Mucosa of stomach (tissue), 1 donor: Measurements from ENCODE around the gene MAPKAPK3.

ENCODE experiments used
- H3K27me3 ChIP-seq: one replicate; pipeline ENCODE4 v1.7.0; 2013; ENCODE audit warnings: mild to moderate bottlenecking, low read length; ENCODE audit not compliant: control insufficient read depth, insufficient read depth
- H3K36me3 ChIP-seq: one replicate; pipeline ENCODE4 v1.7.0; 2013; ENCODE audit warnings: low read length; ENCODE audit not compliant: control insufficient read depth, insufficient read depth
- H3K4me1 ChIP-seq: one replicate; pipeline ENCODE4 v1.7.0; 2013; ENCODE audit warnings: mild to moderate bottlenecking, low read length; ENCODE audit not compliant: control insufficient read depth, insufficient read depth
- H3K4me3 ChIP-seq: one replicate; pipeline ENCODE4 v1.7.0; 2013; ENCODE audit warnings: low read length
- H3K9ac ChIP-seq: one replicate; pipeline ENCODE4 v1.7.0; 2013; ENCODE audit warnings: mild to moderate bottlenecking, low read length, moderate library complexity
- H3K9me3 ChIP-seq: one replicate; pipeline ENCODE4 v1.7.0; 2013; ENCODE audit warnings: mild to moderate bottlenecking, low read length, moderate library complexity; ENCODE audit not compliant: control insufficient read depth
- donor health status: Pancreatic carcinoma.

The MAPKAPK3 gene

GRCh38 chr3:50642382-50642781 lies 25.4 kb downstream of the MAPKAPK3 start:
- H3K4me1 ChIP-seq: no peaks in the 10 kb centered on the region
- no peaks in the 10 kb centered on the region for H3K9me3 ChIP-seq
- H3K27me3 ChIP-seq: no peaks in the 10 kb centered on the region
- H3K36me3 ChIP-seq: no peaks in the 10 kb centered on the region
- H3K9ac ChIP-seq: no peak overlapping the region
- H3K4me3 ChIP-seq: no peak overlapping the region

GRCh38 chr3:50644561-50644960 lies 27.6 kb downstream of the MAPKAPK3 start:
- no peaks in the 10 kb centered on the region for H3K4me1 ChIP-seq
- no peaks in the 10 kb centered on the region for H3K36me3 ChIP-seq
- H3K27me3 ChIP-seq: no peaks in the 10 kb centered on the region
- no peak overlapping the region for H3K9ac ChIP-seq
- no peaks in the 10 kb centered on the region for H3K9me3 ChIP-seq
- H3K4me3 ChIP-seq: no peak overlapping the region

- Histone ChIP-seq H3K36me3 (no peaks in the 10 kb centered on the region), H3K9me3 (no peaks in the 10 kb centered on the region), H3K4me3 (no peak overlapping the region), H3K9ac (no peak overlapping the region), H3K4me1 (no peaks in the 10 kb centered on the region), H3K27me3 (no peaks in the 10 kb centered on the region)
Observed at GRCh38 chr3:50645378-50645777, 28.4 kb downstream of the MAPKAPK3 start.

- no peaks in the 10 kb centered on the region for H3K36me3 ChIP-seq
- no peak overlapping the region for H3K9ac ChIP-seq
- no peaks in the 10 kb centered on the region for H3K27me3 ChIP-seq
- H3K4me1 ChIP-seq: no peaks in the 10 kb centered on the region
- no peak overlapping the region for H3K4me3 ChIP-seq
- H3K9me3 ChIP-seq: no peaks in the 10 kb centered on the region
Observed at GRCh38 chr3:50648313-50648712, 31.4 kb downstream of the MAPKAPK3 start.

- H3K4me3 ChIP-seq: no peak overlapping the region
- H3K4me1 ChIP-seq: no peaks in the 10 kb centered on the region
- H3K9me3 ChIP-seq: no peaks in the 10 kb centered on the region
- no peaks in the 10 kb centered on the region for H3K36me3 ChIP-seq
- no peaks in the 10 kb centered on the region for H3K27me3 ChIP-seq
- H3K9ac ChIP-seq: no peak overlapping the region
Observed at GRCh38 chr3:50648944-50649343, 32.0 kb downstream of the MAPKAPK3 start.

- no peak overlapping the region for H3K4me3 ChIP-seq
- H3K9me3 ChIP-seq: no peaks in the 10 kb centered on the region
- H3K4me1 ChIP-seq: no peaks in the 10 kb centered on the region
- no peak overlapping the region for H3K9ac ChIP-seq
- no peaks in the 10 kb centered on the region for H3K27me3 ChIP-seq
- no peaks in the 10 kb centered on the region for H3K36me3 ChIP-seq
Observed at GRCh38 chr3:50649451-50649931, 32.5 kb downstream of the MAPKAPK3 start.

GRCh38 chr3:50650018-50650417 lies 33.1 kb downstream of the MAPKAPK3 start:
- H3K36me3 ChIP-seq: no peaks in the 10 kb centered on the region
- no peaks in the 10 kb centered on the region for H3K9me3 ChIP-seq
- no peaks in the 10 kb centered on the region for H3K27me3 ChIP-seq
- H3K9ac ChIP-seq: no peak overlapping the region
- no peaks in the 10 kb centered on the region for H3K4me1 ChIP-seq
- no peak overlapping the region for H3K4me3 ChIP-seq

GRCh38 chr3:50651445-50651844 lies 34.5 kb downstream of the MAPKAPK3 start:
- H3K4me3 ChIP-seq: no peak overlapping the region
- H3K27me3 ChIP-seq: no peaks in the 10 kb centered on the region
- no peaks in the 10 kb centered on the region for H3K36me3 ChIP-seq
- H3K9ac ChIP-seq: no peak overlapping the region
- H3K9me3 ChIP-seq: no peaks in the 10 kb centered on the region
- no peaks in the 10 kb centered on the region for H3K4me1 ChIP-seq

- H3K4me1 ChIP-seq: no peaks in the 10 kb centered on the region
- H3K9ac ChIP-seq: no peak overlapping the region
- H3K9me3 ChIP-seq: no peaks in the 10 kb centered on the region
- no peak overlapping the region for H3K4me3 ChIP-seq
- no peaks in the 10 kb centered on the region for H3K27me3 ChIP-seq
- no peaks in the 10 kb centered on the region for H3K36me3 ChIP-seq
Observed at GRCh38 chr3:50651920-50652529, 35.1 kb downstream of the MAPKAPK3 start.

- Histone ChIP-seq H3K4me1 (no peaks in the 10 kb centered on the region), H3K36me3 (no peaks in the 10 kb centered on the region), H3K4me3 (no peak overlapping the region), H3K27me3 (no peaks in the 10 kb centered on the region), H3K9me3 (no peaks in the 10 kb centered on the region), H3K9ac (no peak overlapping the region)
Observed at GRCh38 chr3:50652709-50653108, 35.8 kb downstream of the MAPKAPK3 start.

GRCh38 chr3:50653937-50654595 lies 37.1 kb downstream of the MAPKAPK3 start:
- Histone ChIP-seq H3K9ac (no peak overlapping the region), H3K4me1 (no peaks in the 10 kb centered on the region), H3K9me3 (no peaks in the 10 kb centered on the region), H3K27me3 (no peaks in the 10 kb centered on the region), H3K36me3 (no peaks in the 10 kb centered on the region), H3K4me3 (no peak overlapping the region)

GRCh38 chr3:50655009-50655830 lies 38.3 kb downstream of the MAPKAPK3 start:
- Histone ChIP-seq H3K4me1 (no peaks in the 10 kb centered on the region), H3K36me3 (no peaks in the 10 kb centered on the region), H3K4me3 (no peak overlapping the region), H3K27me3 (no peaks in the 10 kb centered on the region), H3K9ac (no peak overlapping the region), H3K9me3 (no peaks in the 10 kb centered on the region)
